Kidney (tissue), 14 donors: ENCODE data around the gene SDK1. TPM values are rescaled to one million over a fixed set of nuclear protein-coding genes. Genes with fewer than 3 reads are reported as not detected.

ENCODE experiments used
- DNase-seq, 5 donors: peaks; one replicate each; pipeline ENCODE4 v3.0.0-alpha.2; 2013 to 2020
- FAIRE-seq: peaks from 2 replicates; lab custom pipeline; 2012; peaks lifted over from hg19 to GRCh38; lab: Jason Lieb, UNC
- H3K27ac ChIP-seq, 2 donors: one replicate each; pipeline ENCODE4 v1.7.0; 2013; ENCODE audit warnings: low read depth in 2 of 2, low read length in 2 of 2, inconsistent platforms in 1 of 2
- H3K27me3 ChIP-seq: one replicate; pipeline ENCODE4 v1.7.1; 2013; ENCODE audit warnings: low read length, inconsistent platforms; ENCODE audit not compliant: control insufficient read depth, insufficient read depth
- H3K36me3 ChIP-seq, 3 donors: one replicate each; pipeline versions ENCODE4 v1.7.0 to v1.7.1; 2013; ENCODE audit warnings: low read length in 3 of 3, control low read depth in 1 of 3, inconsistent platforms in 1 of 3; ENCODE audit not compliant: insufficient read depth in 3 of 3, control insufficient read depth in 2 of 3
- H3K4me1 ChIP-seq, 3 donors: one replicate each; pipeline versions ENCODE4 v1.7.0 to v1.7.1; 2013; ENCODE audit warnings: low read length in 3 of 3, inconsistent platforms in 1 of 3, low read depth in 1 of 3; ENCODE audit not compliant: control insufficient read depth in 2 of 3, insufficient read depth in 2 of 3
- H3K4me3 ChIP-seq, 3 donors: one replicate each; pipeline versions ENCODE4 v1.7.0 to v1.8.1; 2013; ENCODE audit warnings: low read length in 3 of 3, control low read depth in 1 of 3, inconsistent platforms in 1 of 3
- H3K9ac ChIP-seq, 3 donors: one replicate each; pipeline versions ENCODE4 v1.7.0 to v1.7.1; 2013; ENCODE audit warnings: low read length in 3 of 3, control low read depth in 1 of 3, inconsistent platforms in 1 of 3
- H3K9me3 ChIP-seq, 3 donors: one replicate each; pipeline versions ENCODE4 v1.7.0 to v1.7.1; 2013; ENCODE audit warnings: low read length in 3 of 3, control low read depth in 1 of 3, inconsistent platforms in 1 of 3; ENCODE audit not compliant: control insufficient read depth in 2 of 3, insufficient read depth in 1 of 3
- intact Hi-C: fragments of 100-400 bp; cut with DNase I; formaldehyde crosslinking; loops from one replicate; pipeline ENCODE4 v1.11.1; 2022
- polyA plus RNA-seq: library from polyadenylated mRNA; stranded (reverse); fragments of 350-450 nt; fragmentation: Illumina TruSeq; extraction: RNeasy Lipid Tissue Mini Kit (QIAGEN cat#74804); gene quantifications from one replicate; pipeline ENCODE4 v1.2.3, GENCODE V29; 2014; ENCODE audit warnings: low read depth, low replicate concordance; ENCODE audit not compliant: insufficient read depth
- total RNA-seq: library from RNA; stranded (reverse); fragmentation: NEBNext Ultra II Directional; extraction: Animal tissue kit (Norgen Biotek cat#: 25700); gene quantifications from one replicate; pipeline ENCODE4 v1.2.1, GENCODE V29; 2021
- TF ChIP-seq, protein P1 (sequence below): IDR thresholded peaks from 3 replicates; pipeline ENCODE4 v1.5.1; 2012; ENCODE audit warnings: mild to moderate bottlenecking, moderate library complexity, borderline replicate concordance; ENCODE audit not compliant: insufficient read depth; ENCODE audit errors: extremely low read depth
- donor health status: control.
- donor health status: control.
- donor health status: control.
- donor health status: control.
- donor health status: control.
- donor health status: DM: yes; HTN: yes; CAD: no.
- donor health status: Normal renal cell carcinoma (clear cell type).

Gene SDK1
- total and polyA plus RNA-seq, 2 donors from 2014 or later: 2.0 to 38.3 TPM

DNA sequence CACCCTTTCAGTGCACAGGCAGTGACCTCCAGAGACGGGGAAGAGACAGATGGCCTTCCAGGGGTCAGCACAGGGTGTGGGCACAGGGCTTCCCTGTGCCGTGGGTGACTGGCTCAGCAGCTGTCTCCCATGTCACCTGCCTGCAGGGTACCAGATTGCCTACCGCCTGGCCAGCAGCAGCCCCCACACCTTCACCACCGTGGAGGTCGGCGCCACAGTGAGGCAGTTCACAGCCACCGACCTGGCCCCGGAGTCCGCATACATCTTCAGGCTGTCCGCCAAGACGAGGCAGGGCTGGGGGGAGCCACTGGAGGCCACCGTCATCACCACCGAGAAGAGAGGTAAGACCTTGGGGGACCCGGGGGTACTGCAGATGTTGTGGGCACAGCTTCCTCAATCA lies 844.5 kb downstream of the SDK1 start:
- peak in 1 of 5 donors; percentile 65 for DNase-seq
- TF ChIP-seq, protein P1, sequence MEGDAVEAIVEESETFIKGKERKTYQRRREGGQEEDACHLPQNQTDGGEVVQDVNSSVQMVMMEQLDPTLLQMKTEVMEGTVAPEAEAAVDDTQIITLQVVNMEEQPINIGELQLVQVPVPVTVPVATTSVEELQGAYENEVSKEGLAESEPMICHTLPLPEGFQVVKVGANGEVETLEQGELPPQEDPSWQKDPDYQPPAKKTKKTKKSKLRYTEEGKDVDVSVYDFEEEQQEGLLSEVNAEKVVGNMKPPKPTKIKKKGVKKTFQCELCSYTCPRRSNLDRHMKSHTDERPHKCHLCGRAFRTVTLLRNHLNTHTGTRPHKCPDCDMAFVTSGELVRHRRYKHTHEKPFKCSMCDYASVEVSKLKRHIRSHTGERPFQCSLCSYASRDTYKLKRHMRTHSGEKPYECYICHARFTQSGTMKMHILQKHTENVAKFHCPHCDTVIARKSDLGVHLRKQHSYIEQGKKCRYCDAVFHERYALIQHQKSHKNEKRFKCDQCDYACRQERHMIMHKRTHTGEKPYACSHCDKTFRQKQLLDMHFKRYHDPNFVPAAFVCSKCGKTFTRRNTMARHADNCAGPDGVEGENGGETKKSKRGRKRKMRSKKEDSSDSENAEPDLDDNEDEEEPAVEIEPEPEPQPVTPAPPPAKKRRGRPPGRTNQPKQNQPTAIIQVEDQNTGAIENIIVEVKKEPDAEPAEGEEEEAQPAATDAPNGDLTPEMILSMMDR: no peak
- H3K27ac ChIP-seq: no peak overlapping the region

DNA sequence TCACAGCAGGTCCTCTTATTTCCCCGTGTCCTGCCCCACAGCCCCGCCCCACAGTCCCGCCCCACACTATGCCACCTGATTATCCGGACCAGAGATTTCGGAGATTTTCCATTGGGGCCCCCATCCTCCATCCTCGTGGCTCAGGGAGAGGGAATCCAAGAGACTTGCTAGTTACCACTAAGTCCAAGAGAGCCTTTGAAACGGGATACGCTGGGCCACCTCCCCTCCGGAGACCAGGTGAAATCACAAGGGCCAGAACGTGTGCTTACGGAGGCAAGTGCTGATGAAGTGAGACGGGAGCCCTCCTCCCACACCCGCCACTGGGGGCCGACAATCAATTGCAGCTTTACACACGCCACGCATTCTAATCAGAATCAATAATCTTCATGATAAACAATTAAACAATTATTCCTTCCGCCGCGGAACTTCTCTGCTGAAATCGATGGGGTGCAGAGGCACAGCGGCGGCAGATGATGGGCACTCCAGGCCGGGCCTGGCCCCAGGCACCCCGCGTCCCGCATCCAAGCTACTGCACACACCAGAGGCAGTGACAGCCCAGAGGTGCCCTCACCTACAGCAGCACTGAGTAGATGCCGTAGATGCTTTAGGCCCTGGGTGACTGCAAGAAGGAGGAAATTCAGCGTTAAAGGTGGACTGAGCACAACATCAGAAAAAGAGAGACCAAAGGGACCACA lies 847.0 kb downstream of the SDK1 start:
- Histone ChIP-seq H3K27me3 (no peaks in the 10 kb centered on the region), H3K4me3 (no peak overlapping the region), H3K4me1 (peaks cover 0 to 3% (median 0%) of the 10 kb centered on the region in 3 donors), H3K27ac (no peak overlapping the region), H3K36me3 (no peaks in the 10 kb centered on the region), H3K9me3 (no peaks in the 10 kb centered on the region), H3K9ac (no peak overlapping the region)
- DNase-seq (peak in 4 of 5 donors; percentile 24 to 40 (median 36)), FAIRE-seq (no peak)
- intact Hi-C loops: no loop called here
- TF ChIP-seq, protein P1: no peak

More for the DNA sequence above, 844.5 kb downstream of the SDK1 start:
- intact Hi-C loops: no loop called here
- H3K27me3 ChIP-seq: no peaks in the 10 kb centered on the region
- H3K4me3 ChIP-seq: no peak overlapping the region
- no peaks in the 10 kb centered on the region for H3K9me3 ChIP-seq
- no peaks in the 10 kb centered on the region for H3K36me3 ChIP-seq
- no peak overlapping the region for H3K9ac ChIP-seq
- no peak for FAIRE-seq
- peaks cover 0 to 3% (median 0%) of the 10 kb centered on the region in 3 donors for H3K4me1 ChIP-seq

GRCh38 chr7:4149236-4149635 lies 848.2 kb downstream of the SDK1 start:
- TF ChIP-seq, protein P1: no peak
- no peaks in the 10 kb centered on the region for H3K9me3 ChIP-seq

More at GRCh38 chr7:4149236-4149635, 848.2 kb downstream of the SDK1 start:
- H3K27me3 ChIP-seq: no peaks in the 10 kb centered on the region
- DNase-seq (peak in 1 of 5 donors; percentile 67), FAIRE-seq (no peak)
- H3K27ac ChIP-seq: no peak overlapping the region
- H3K36me3 ChIP-seq: no peaks in the 10 kb centered on the region
- intact Hi-C loops: no loop called here
- peaks cover 0 to 3% (median 0%) of the 10 kb centered on the region in 3 donors for H3K4me1 ChIP-seq
- H3K9ac ChIP-seq: no peak overlapping the region
- no peak overlapping the region for H3K4me3 ChIP-seq
